ENCODE results near the gene B4GALT5.
A peak's percentile ranks its signal among the peaks of the same experiment; 100 is the strongest.

Gene B4GALT5

GRCh38 chr20:49599746-49600113 lies 113.9 kb downstream of the B4GALT5 start:
- DNase-seq, result no peak

- DNase-seq, result no peak
Observed at GRCh38 chr20:49597825-49598395, 115.8 kb downstream of the B4GALT5 start.

GRCh38 chr20:49595811-49596561 lies 117.7 kb downstream of the B4GALT5 start:
- DNase-seq, result peak; percentile 64

GRCh38 chr20:49595346-49595745 lies 118.3 kb downstream of the B4GALT5 start:
- DNase-seq, result no peak

GRCh38 chr20:49594931-49595315 lies 118.8 kb downstream of the B4GALT5 start:
- peak; percentile 42 for DNase-seq

GRCh38 chr20:49594143-49594930 lies 119.3 kb downstream of the B4GALT5 start:
- DNase-seq, result peak; percentile 67

- DNase-seq, result peak; percentile 45
Observed at GRCh38 chr20:49593466-49594142, 120.1 kb downstream of the B4GALT5 start.

- no peak for DNase-seq
Observed at GRCh38 chr20:49592120-49592519, 121.6 kb downstream of the B4GALT5 start.

GRCh38 chr20:49591217-49591865 lies 122.3 kb downstream of the B4GALT5 start:
- DNase-seq, result no peak

- no peak for DNase-seq
Observed at GRCh38 chr20:49590163-49591017, 123.3 kb downstream of the B4GALT5 start.

GRCh38 chr20:49589747-49590146 lies 123.9 kb downstream of the B4GALT5 start:
- DNase-seq, result no peak

- no peak for DNase-seq
Observed at GRCh38 chr20:49587111-49587570, 126.5 kb downstream of the B4GALT5 start.

GRCh38 chr20:49585585-49586245 lies 128.0 kb downstream of the B4GALT5 start:
- no peak for DNase-seq

- no peak for DNase-seq
Observed at GRCh38 chr20:49584418-49585382, 129.0 kb downstream of the B4GALT5 start.

GRCh38 chr20:49583669-49584417 lies 129.8 kb downstream of the B4GALT5 start:
- DNase-seq, result no peak

GRCh38 chr20:49583343-49583668 lies 130.4 kb downstream of the B4GALT5 start:
- no peak for DNase-seq

Measured in activated CD4-positive, CD25-positive, alpha-beta regulatory T cell treated with anti-CD3 and anti-CD28 coated beads, Interleukin-2, amount 50 U/mL, for 72 hours (primary cell).